Aorta (tissue), 5 donors: ENCODE results near the gene AGO3. TPM values are rescaled to one million over a fixed set of nuclear protein-coding genes. Genes with fewer than 3 reads are reported as not detected.

Source experiments
- ATAC-seq: fragments of 200-7000 bp; cut with Tn5 transposase; one replicate; pipeline ENCODE4 v1.9.1; 2022; ENCODE audit warnings: moderate library complexity; ENCODE audit not compliant: low FRiP score
- DNase-seq, 2 donors: peaks; one replicate each; pipeline ENCODE4 v3.0.0-alpha.2; 2020
- H3K27ac ChIP-seq, 2 donors: one replicate each; pipeline ENCODE4 v1.5.1; 2013; ENCODE audit warnings: low read length in 2 of 2, mild to moderate bottlenecking in 2 of 2, moderate library complexity in 2 of 2, control low read depth in 1 of 2, inconsistent platforms in 1 of 2, low read depth in 1 of 2
- H3K27me3 ChIP-seq, 2 donors: one replicate each; pipeline ENCODE4 v1.6.1; 2013; ENCODE audit warnings: control low read depth in 1 of 2, low read length in 1 of 2, mild to moderate bottlenecking in 1 of 2, moderate library complexity in 1 of 2; ENCODE audit not compliant: insufficient read depth in 2 of 2, control insufficient read depth in 1 of 2
- H3K36me3 ChIP-seq, 2 donors: one replicate each; pipeline ENCODE4 v1.6.1; 2013; ENCODE audit warnings: control low read depth in 1 of 2, low read length in 1 of 2, mild to moderate bottlenecking in 1 of 2; ENCODE audit not compliant: insufficient read depth in 2 of 2, control insufficient read depth in 1 of 2
- H3K4me1 ChIP-seq, 2 donors: one replicate each; pipeline ENCODE4 v1.6.1; 2013; ENCODE audit warnings: low read length in 2 of 2, control low read depth in 1 of 2, mild to moderate bottlenecking in 1 of 2, moderate library complexity in 1 of 2; ENCODE audit not compliant: insufficient read depth in 2 of 2, control insufficient read depth in 1 of 2
- H3K4me3 ChIP-seq, 2 donors: one replicate each; pipeline ENCODE4 v1.5.1; 2013; ENCODE audit warnings: low read length in 2 of 2, control low read depth in 1 of 2, mild to moderate bottlenecking in 1 of 2
- H3K9me3 ChIP-seq: one replicate; pipeline ENCODE4 v1.6.1; 2013; ENCODE audit warnings: mild to moderate bottlenecking, low read length; ENCODE audit not compliant: control insufficient read depth
- WGBS, 2 donors: extraction: QIAGEN DNeasy Blood & Tissue Kit; methylation state at CpG; one replicate each; pipeline ENCODE4 v1.1.7; 2013; 5-methylcytosine and 5-hydroxymethylcytosine counted together
- intact Hi-C, 2 donors: fragments of 100-400 bp; cut with DNase I; formaldehyde crosslinking; loops; one replicate each; pipeline versions ENCODE4 v1.14.2 to v1.15.0; 2022
- polyA plus RNA-seq, 2 donors: library from polyadenylated mRNA; stranded (reverse); fragments of 200-250 nt; gene quantifications; one replicate each; pipeline ENCODE4 v1.2.3, GENCODE V29; 2013
- total RNA-seq, 2 donors: library from RNA; stranded (reverse); fragmentation: NEBNext Ultra II Directional; extraction: Animal tissue kit (Norgen Biotek cat#: 25700); gene quantifications; one replicate each; pipeline ENCODE4 v1.2.1, GENCODE V29; 2021
- donor health status: healthy with polysubstance abuse.
- donor health status: Bipolar disorder and iron deficiency.
- donor health status: DM: no; HTN: no; CAD: no.
- donor health status: DM: no; HTN: no; CAD: no.
- donor health status: DM: yes; HTN: yes; CAD: no.

AGO3 gene
- total and polyA plus RNA-seq, 4 donors, result 1.1 to 50.4 (median 26.2) TPM

GRCh38 chr1:36027766-36028165, 96.9 kb downstream of the AGO3 start:
- Histone ChIP-seq H3K36me3 (peaks cover 3% of the 10 kb centered on the region in 2 donors), H3K27ac (no peak overlapping the region), H3K27me3 (no peaks in the 10 kb centered on the region), H3K9me3 (no peaks in the 10 kb centered on the region), H3K4me1 (no peaks in the 10 kb centered on the region), H3K4me3 (no peak overlapping the region)
- no peak for DNase-seq
- ATAC-seq, result no peak
- intact Hi-C loops, result no loop called here
- 95 to 100% methylated on average over 3 of the region's 3 CpGs for WGBS, 2 donors

DNA sequence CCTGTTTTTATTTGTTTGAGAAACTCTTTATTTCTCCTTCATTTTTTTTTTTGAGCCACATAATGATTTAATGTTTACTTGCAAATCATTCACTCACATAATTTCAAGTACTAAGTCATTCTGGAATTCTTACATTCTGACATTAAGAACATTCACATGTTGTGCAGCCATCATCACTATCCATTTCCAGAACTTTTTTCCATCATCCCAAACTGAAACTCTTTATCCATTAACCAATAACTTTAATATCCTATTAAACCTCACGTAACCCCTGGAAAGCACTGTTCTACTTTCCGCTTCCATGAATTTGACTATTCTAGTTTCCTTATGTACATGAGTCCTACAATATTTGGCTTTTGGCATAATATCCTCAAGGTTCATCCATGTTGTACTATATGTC, 100.5 kb downstream of the AGO3 start:
- no peak for DNase-seq
- WGBS, 2 donors, result 96 to 98% methylated on average over 2 of the region's 2 CpGs
- Histone ChIP-seq H3K4me1 (no peaks in the 10 kb centered on the region), H3K27ac (no peak overlapping the region), H3K4me3 (no peak overlapping the region), H3K36me3 (peaks cover 3% of the 10 kb centered on the region in 2 donors), H3K27me3 (no peaks in the 10 kb centered on the region), H3K9me3 (no peaks in the 10 kb centered on the region)
- ATAC-seq, result no peak
- intact Hi-C loops, result no loop called here

DNA sequence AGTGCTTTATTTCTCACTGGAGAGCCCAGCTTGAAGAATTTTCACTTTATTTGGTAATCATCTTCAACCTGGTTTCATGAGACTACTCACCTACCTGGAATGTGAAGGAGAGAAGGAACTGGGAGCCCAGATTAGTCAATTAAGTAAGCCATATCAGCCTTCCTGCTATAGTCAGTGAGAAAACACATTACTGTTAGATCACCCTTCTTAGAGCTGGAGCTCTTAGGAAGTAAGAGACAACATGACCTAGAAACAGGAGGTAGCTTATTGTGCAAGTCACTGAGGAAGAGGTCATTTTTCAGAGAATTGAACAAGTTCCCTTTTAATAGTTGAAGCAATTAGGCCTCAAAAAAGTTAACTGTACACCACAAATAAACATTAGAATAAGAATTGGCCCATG, 103.8 kb downstream of the AGO3 start:
- Histone ChIP-seq H3K4me1 (no peaks in the 10 kb centered on the region), H3K9me3 (no peaks in the 10 kb centered on the region), H3K27ac (no peak overlapping the region), H3K4me3 (no peak overlapping the region), H3K27me3 (no peaks in the 10 kb centered on the region), H3K36me3 (peaks cover 0 to 1% of the 10 kb centered on the region in 2 donors)
- no peak for DNase-seq
- intact Hi-C loops, result no loop called here
- ATAC-seq, result no peak

DNA sequence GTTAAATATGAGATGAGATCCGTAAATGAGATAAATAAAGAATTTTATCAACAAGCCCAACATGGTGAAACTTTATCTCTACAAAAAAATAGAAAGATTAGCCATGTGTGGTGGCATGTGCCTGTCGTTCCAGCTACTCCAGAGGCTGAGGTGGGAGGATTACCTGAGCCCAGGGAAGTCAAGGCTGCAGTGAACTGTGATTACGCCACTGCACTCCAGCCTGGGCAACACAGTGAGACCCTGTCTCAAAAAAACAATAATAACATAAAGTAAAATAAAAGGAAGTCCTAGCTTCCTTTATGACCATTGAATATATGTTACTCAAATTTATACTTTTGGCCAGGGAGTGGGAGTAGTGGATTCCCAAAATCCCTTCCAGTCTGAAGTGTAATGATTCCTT, 104.2 kb downstream of the AGO3 start:
- peaks cover 0 to 1% of the 10 kb centered on the region in 2 donors for H3K36me3 ChIP-seq

GRCh38 chr1:36040238-36040637, 109.3 kb downstream of the AGO3 start:
- Histone ChIP-seq H3K36me3 (no peaks in the 10 kb centered on the region), H3K27ac (no peak overlapping the region), H3K4me3 (no peak overlapping the region), H3K27me3 (no peaks in the 10 kb centered on the region), H3K9me3 (no peaks in the 10 kb centered on the region), H3K4me1 (no peaks in the 10 kb centered on the region)
- intact Hi-C loops, result no loop called here
- ATAC-seq (no peak), DNase-seq (no peak)
- whole genome bisulfite sequencing, 2 donors, result 87 to 90% methylated on average over 2 of the region's 2 CpGs

More for the DNA sequence above, 104.2 kb downstream of the AGO3 start:
- Histone ChIP-seq H3K27ac (no peak overlapping the region), H3K9me3 (no peaks in the 10 kb centered on the region), H3K4me1 (no peaks in the 10 kb centered on the region), H3K4me3 (no peak overlapping the region), H3K27me3 (no peaks in the 10 kb centered on the region)
- no peak for ATAC-seq
- intact Hi-C loops, result no loop called here
- 79 to 80% methylated on average over 3 of the region's 3 CpGs for WGBS, 2 donors
- no peak for DNase-seq

- intact Hi-C loops, result no loop called here
- Histone ChIP-seq H3K27me3 (no peaks in the 10 kb centered on the region), H3K36me3 (peaks cover 0 to 5% of the 10 kb centered on the region in 2 donors), H3K4me3 (no peak overlapping the region), H3K9me3 (no peaks in the 10 kb centered on the region), H3K4me1 (no peaks in the 10 kb centered on the region), H3K27ac (no peak overlapping the region)
- DNase-seq (no peak), ATAC-seq (no peak)
These were observed 120.9 kb downstream of the AGO3 start for GRCh38 chr1:36051821-36052220.

GRCh38 chr1:36053978-36054377, 123.1 kb downstream of the AGO3 start:
- H3K4me3 ChIP-seq, result no peak overlapping the region
- no peaks in the 10 kb centered on the region for H3K4me1 ChIP-seq
- no peaks in the 10 kb centered on the region for H3K9me3 ChIP-seq
- DNase-seq, result no peak
- intact Hi-C loops, result no loop called here
- H3K27me3 ChIP-seq, result no peaks in the 10 kb centered on the region
- ATAC-seq, result no peak
- peaks cover 0 to 5% of the 10 kb centered on the region in 2 donors for H3K36me3 ChIP-seq
- H3K27ac ChIP-seq, result no peak overlapping the region

GRCh38 chr1:36055706-36056105, 124.8 kb downstream of the AGO3 start:
- H3K9me3 ChIP-seq, result no peaks in the 10 kb centered on the region
- no peaks in the 10 kb centered on the region for H3K27me3 ChIP-seq
- intact Hi-C loops, result no loop called here
- no peak overlapping the region for H3K4me3 ChIP-seq
- H3K4me1 ChIP-seq, result no peaks in the 10 kb centered on the region
- 91 to 92% methylated on average over 5 of the region's 5 CpGs for WGBS, 2 donors
- ATAC-seq (no peak), DNase-seq (no peak)
- H3K36me3 ChIP-seq, result peaks cover 0 to 5% of the 10 kb centered on the region in 2 donors
- no peak overlapping the region for H3K27ac ChIP-seq

- no peaks in the 10 kb centered on the region for H3K36me3 ChIP-seq
- no peaks in the 10 kb centered on the region for H3K4me1 ChIP-seq
- H3K27ac ChIP-seq, result no peak overlapping the region
- intact Hi-C loops, result no loop called here
- H3K4me3 ChIP-seq, result no peak overlapping the region
- no peak for DNase-seq
- no peaks in the 10 kb centered on the region for H3K27me3 ChIP-seq
- WGBS, 2 donors, result 95 to 100% methylated on average over 1 of the region's 1 CpG
- no peaks in the 10 kb centered on the region for H3K9me3 ChIP-seq
- ATAC-seq, result no peak
These were observed 131.4 kb downstream of the AGO3 start for GRCh38 chr1:36062315-36062714.
